ENCODE measurements around the gene RAB3IL1. TPM values are rescaled to one million over a fixed set of nuclear protein-coding genes. Genes with fewer than 3 reads are reported as not detected.

Gene RAB3IL1
- total RNA-seq, 1 experiment from 2014 or later, result 18.1 TPM

DNA sequence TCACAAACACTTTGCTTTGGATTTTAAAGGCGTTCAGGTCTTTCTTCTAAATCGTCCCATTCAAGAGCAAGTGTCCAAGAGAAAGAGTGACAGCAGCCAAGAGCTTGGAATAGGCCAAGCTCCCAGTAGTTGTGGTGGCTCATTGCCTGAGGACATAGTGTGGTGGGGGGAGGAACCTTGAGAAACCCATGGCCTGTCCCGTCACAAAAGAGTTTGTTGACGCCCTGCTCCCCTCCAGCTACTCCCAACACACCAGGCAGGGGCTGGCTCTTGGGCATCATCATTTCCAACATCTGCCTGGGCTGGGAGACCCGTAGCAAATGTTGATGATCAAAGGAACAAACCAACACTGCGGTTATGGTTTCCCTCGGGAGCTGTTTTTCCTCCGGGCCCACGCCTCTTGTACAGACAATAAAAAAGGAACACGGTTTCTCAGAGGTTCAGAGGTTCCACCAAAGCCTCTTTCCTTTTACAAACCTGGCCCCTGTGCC is 46.8 kb downstream of the RAB3IL1 start:
- Histone ChIP-seq H3K27me3 (ENCODE audit: insufficient read depth, low read length) (no peaks in the 10 kb centered on the region), H3K9me3 (ENCODE audit: control insufficient read depth in 1 of 2, insufficient read depth in 1 of 2, low read depth in 1 of 2, low read length in 2 of 2) (no peaks in the 10 kb centered on the region), H3K36me3 (ENCODE audit: control insufficient read depth in 1 of 2, insufficient read depth in 2 of 2, low read length in 2 of 2) (no peaks in the 10 kb centered on the region; a peak in 1 of 4 replicates), H4K20me1 (ENCODE audit: insufficient read depth) (no peaks in the 10 kb centered on the region), H3K27ac (ENCODE audit: low read depth, low read length) (no peak overlapping the region), H3K4me2 (ENCODE audit: low read length) (peak overlapping the region; percentile 83), H3K4me3 (replicated peaks in 1 of 2; ENCODE audit: low read depth in 1 of 2, low read length in 2 of 2) (no peak overlapping the region), H2AFZ (ENCODE audit: low read depth, low read length, poor library complexity, severe bottlenecking) (peak overlapping the region; percentile 27), H3K9ac (ENCODE audit: low read length) (no peak overlapping the region), H3K9me2 (ENCODE audit: insufficient read depth) (no peaks in the 10 kb centered on the region), H3K4me1 (ENCODE audit: control insufficient read depth in 1 of 2, insufficient read depth in 2 of 2, low read length in 2 of 2) (peaks cover 9 to 20% of the 10 kb centered on the region in 2 experiments), H3K79me2 (ENCODE audit: insufficient read depth, low read length) (no peaks in the 10 kb centered on the region)
- intact Hi-C loops (cut with micrococcal nuclease), result loop anchor here (1.0 kb wide), 3 partner anchors 77 to 238 kb away; no protein-coding TSS in a partner anchor
- ATAC-seq (no peak), DNase-seq (ENCODE audit: low read depth, low spot score) (no peak)
- no TSS peak for BruUV-seq (replicated peaks)
- POLR2A ChIA-PET, result interaction anchor here (0.6 to 1.7 kb wide), 5 partner anchors 78 to 238 kb away, joined by 3 to 6 read pairs (median 4); partner anchors contain the start of gene BEST1
- CTCF ChIA-PET, result interaction anchor here (1.2 to 3.5 kb wide), 7 partner anchors 14 to 237 kb away, joined by 4 to 46 read pairs (median 16); no protein-coding TSS in a partner anchor
- RAD21 ChIA-PET (ENCODE audit: low non-redundant PET in 1 of 2, low total read pairs in 2 of 2, uncharacterized antibody in 2 of 2, unreplicated experiment in 2 of 2), result interaction anchor here (0.6 to 2.4 kb wide), 6 partner anchors 27 to 238 kb away, joined by 3 to 11 read pairs (median 4); no protein-coding TSS in a partner anchor
- TF ChIP-seq, protein P1, sequence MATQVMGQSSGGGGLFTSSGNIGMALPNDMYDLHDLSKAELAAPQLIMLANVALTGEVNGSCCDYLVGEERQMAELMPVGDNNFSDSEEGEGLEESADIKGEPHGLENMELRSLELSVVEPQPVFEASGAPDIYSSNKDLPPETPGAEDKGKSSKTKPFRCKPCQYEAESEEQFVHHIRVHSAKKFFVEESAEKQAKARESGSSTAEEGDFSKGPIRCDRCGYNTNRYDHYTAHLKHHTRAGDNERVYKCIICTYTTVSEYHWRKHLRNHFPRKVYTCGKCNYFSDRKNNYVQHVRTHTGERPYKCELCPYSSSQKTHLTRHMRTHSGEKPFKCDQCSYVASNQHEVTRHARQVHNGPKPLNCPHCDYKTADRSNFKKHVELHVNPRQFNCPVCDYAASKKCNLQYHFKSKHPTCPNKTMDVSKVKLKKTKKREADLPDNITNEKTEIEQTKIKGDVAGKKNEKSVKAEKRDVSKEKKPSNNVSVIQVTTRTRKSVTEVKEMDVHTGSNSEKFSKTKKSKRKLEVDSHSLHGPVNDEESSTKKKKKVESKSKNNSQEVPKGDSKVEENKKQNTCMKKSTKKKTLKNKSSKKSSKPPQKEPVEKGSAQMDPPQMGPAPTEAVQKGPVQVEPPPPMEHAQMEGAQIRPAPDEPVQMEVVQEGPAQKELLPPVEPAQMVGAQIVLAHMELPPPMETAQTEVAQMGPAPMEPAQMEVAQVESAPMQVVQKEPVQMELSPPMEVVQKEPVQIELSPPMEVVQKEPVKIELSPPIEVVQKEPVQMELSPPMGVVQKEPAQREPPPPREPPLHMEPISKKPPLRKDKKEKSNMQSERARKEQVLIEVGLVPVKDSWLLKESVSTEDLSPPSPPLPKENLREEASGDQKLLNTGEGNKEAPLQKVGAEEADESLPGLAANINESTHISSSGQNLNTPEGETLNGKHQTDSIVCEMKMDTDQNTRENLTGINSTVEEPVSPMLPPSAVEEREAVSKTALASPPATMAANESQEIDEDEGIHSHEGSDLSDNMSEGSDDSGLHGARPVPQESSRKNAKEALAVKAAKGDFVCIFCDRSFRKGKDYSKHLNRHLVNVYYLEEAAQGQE (IDR thresholded peaks at IDR 0.05; ENCODE audit: low read depth), result no peak
- TF ChIP-seq EGR1 (IDR thresholded peaks at IDR 0.05; ENCODE audit: low read depth) (no peak), RAD21 (IDR thresholded peaks at IDR 0.05; ENCODE audit: low read depth) (no peak), TCF7L2 (IDR thresholded peaks at IDR 0.05; ENCODE audit: borderline replicate concordance, extremely low read depth, insufficient read depth, insufficient read length) (no peak), SIN3A (IDR thresholded peaks at IDR 0.05; ENCODE audit: low read depth) (no peak), FOSL1 (IDR thresholded peaks at IDR 0.05; ENCODE audit: low read depth) (no peak), POLR2A (IDR thresholded peaks at IDR 0.05; ENCODE audit: borderline replicate concordance, extremely low read depth, insufficient read depth, insufficient read length) (no peak), CBX3 (IDR thresholded peaks at IDR 0.05; ENCODE audit: low read depth) (no peak), SRF (IDR thresholded peaks at IDR 0.05; ENCODE audit: low read depth) (no peak), POLR2AphosphoS5 (IDR thresholded peaks at IDR 0.05; ENCODE audit: low read depth, low read length) (no peak), EZH2 (IDR thresholded peaks at IDR 0.05) (no peak)
- TF ChIP-seq, protein P2, sequence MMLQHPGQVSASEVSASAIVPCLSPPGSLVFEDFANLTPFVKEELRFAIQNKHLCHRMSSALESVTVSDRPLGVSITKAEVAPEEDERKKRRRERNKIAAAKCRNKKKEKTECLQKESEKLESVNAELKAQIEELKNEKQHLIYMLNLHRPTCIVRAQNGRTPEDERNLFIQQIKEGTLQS (IDR thresholded peaks at IDR 0.05), result no peak
- TF ChIP-seq, protein P3, sequence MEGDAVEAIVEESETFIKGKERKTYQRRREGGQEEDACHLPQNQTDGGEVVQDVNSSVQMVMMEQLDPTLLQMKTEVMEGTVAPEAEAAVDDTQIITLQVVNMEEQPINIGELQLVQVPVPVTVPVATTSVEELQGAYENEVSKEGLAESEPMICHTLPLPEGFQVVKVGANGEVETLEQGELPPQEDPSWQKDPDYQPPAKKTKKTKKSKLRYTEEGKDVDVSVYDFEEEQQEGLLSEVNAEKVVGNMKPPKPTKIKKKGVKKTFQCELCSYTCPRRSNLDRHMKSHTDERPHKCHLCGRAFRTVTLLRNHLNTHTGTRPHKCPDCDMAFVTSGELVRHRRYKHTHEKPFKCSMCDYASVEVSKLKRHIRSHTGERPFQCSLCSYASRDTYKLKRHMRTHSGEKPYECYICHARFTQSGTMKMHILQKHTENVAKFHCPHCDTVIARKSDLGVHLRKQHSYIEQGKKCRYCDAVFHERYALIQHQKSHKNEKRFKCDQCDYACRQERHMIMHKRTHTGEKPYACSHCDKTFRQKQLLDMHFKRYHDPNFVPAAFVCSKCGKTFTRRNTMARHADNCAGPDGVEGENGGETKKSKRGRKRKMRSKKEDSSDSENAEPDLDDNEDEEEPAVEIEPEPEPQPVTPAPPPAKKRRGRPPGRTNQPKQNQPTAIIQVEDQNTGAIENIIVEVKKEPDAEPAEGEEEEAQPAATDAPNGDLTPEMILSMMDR (IDR thresholded peaks at IDR 0.05 in 2 of 3, conservative IDR thresholded peaks at IDR 0.05 in 1 of 3; ENCODE audit: borderline replicate concordance in 1 of 3, insufficient read depth in 1 of 3, low read depth in 2 of 3, low read length in 2 of 3), result no peak

Measured in HCT116 (cell line).